Suprapubic skin (tissue), 4 donors: ENCODE data around the gene ZNF296.

Experiments
- EP300 ChIP-seq: sonication (generic); formaldehyde crosslinking; IDR thresholded peaks from one replicate; pipeline ENCODE4 v1.6.1; 2017; ENCODE audit warnings: antibody characterized with exemption
- POLR2A ChIP-seq, 2 donors: fragments of 450-650 bp; IDR thresholded peaks; one replicate each; pipeline ENCODE4 v1.6.1; 2017; ENCODE audit warnings: antibody characterized with exemption in 2 of 2, mild to moderate bottlenecking in 2 of 2, moderate library complexity in 2 of 2
- POLR2AphosphoS5 ChIP-seq, 3 donors: sonication (generic); formaldehyde crosslinking; IDR thresholded peaks; one replicate each; pipeline ENCODE4 v1.6.1; 2017; ENCODE audit warnings: antibody characterized with exemption in 3 of 3
- TF ChIP-seq, protein P1 (sequence below), 2 donors: fragments of 200-600 bp in 1 of 2; fragments of 450-650 bp in 1 of 2; sonication (generic) in 1 of 2; IDR thresholded peaks; one replicate each; pipeline ENCODE4 v1.5.1; 2016 to 2019; ENCODE audit warnings: antibody characterized with exemption in 2 of 2, mild to moderate bottlenecking in 1 of 2, moderate library complexity in 1 of 2

DNA sequence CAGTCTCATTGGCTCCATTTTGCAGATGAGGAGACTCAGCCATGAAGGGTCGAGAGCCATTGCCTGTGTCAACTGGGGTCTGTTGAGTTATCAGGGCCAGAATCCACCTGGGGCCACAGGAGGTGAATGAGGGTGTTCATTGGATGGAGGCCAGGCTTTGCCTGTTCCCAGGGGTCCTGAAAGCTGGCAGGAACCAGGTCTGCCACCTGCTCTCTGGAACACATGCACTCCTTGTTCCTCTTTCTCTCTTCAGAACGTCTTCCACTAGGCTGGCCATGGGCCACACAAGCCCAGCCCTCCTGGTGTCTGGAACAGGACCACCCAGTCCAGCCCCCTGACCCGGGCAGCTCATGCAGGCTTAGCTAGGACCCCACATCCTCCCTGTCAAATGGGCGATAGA is 37.8 kb upstream of the ZNF296 start:
- TF ChIP-seq POLR2A (IDR thresholded peaks at IDR 0.05), result no peak
- TF ChIP-seq, protein P1, sequence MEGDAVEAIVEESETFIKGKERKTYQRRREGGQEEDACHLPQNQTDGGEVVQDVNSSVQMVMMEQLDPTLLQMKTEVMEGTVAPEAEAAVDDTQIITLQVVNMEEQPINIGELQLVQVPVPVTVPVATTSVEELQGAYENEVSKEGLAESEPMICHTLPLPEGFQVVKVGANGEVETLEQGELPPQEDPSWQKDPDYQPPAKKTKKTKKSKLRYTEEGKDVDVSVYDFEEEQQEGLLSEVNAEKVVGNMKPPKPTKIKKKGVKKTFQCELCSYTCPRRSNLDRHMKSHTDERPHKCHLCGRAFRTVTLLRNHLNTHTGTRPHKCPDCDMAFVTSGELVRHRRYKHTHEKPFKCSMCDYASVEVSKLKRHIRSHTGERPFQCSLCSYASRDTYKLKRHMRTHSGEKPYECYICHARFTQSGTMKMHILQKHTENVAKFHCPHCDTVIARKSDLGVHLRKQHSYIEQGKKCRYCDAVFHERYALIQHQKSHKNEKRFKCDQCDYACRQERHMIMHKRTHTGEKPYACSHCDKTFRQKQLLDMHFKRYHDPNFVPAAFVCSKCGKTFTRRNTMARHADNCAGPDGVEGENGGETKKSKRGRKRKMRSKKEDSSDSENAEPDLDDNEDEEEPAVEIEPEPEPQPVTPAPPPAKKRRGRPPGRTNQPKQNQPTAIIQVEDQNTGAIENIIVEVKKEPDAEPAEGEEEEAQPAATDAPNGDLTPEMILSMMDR (IDR thresholded peaks at IDR 0.05), result no peak
- TF ChIP-seq POLR2AphosphoS5 (IDR thresholded peaks at IDR 0.05), result no peak
- no peak for TF ChIP-seq EP300
